SK-N-SH treated with all-trans-retinoic acid at 6 μM for 48 hours (cell line): ENCODE data around the gene SH3BGRL2.

ENCODE experiments used
- ARNTL ChIP-seq: fragments of 450-650 bp; formaldehyde crosslinking; IDR thresholded peaks from 2 replicates; pipeline ENCODE4 v1.5.0; 2020; ENCODE audit warnings: low read depth, mild to moderate bottlenecking, moderate library complexity, borderline replicate concordance
- BACH2 ChIP-seq: fragments of 250-450 bp; sonication (Bioruptor Pico); IDR thresholded peaks from 2 replicates; pipeline ENCODE4 v1.9.0; 2021; ENCODE audit warnings: mild to moderate bottlenecking, borderline replicate concordance
- GLIS3 ChIP-seq: fragments of 250-450 bp; sonication (Bioruptor Pico); IDR thresholded peaks from 2 replicates; pipeline ENCODE4 v1.5.0; 2020; ENCODE audit warnings: mild to moderate bottlenecking, moderate library complexity
- PPARA ChIP-seq: fragments of 250-450 bp; sonication (Bioruptor Pico); IDR thresholded peaks from 2 replicates; pipeline ENCODE4 v1.5.0; 2020; ENCODE audit warnings: mild to moderate bottlenecking, borderline replicate concordance
- TCF4 ChIP-seq: fragments of 250-450 bp; sonication (Bioruptor Pico); IDR thresholded peaks from 2 replicates; pipeline ENCODE4 v1.8.0; 2021; ENCODE audit warnings: mild to moderate bottlenecking, moderate library complexity, borderline replicate concordance
- TOX ChIP-seq: fragments of 250-450 bp; sonication (Bioruptor Pico); IDR thresholded peaks from 2 replicates; pipeline ENCODE4 v1.8.0; 2021; ENCODE audit warnings: mild to moderate bottlenecking, moderate library complexity, borderline replicate concordance
- ZC3H10 ChIP-seq: fragments of 250-450 bp; sonication (Bioruptor Pico); IDR thresholded peaks from 2 replicates; pipeline ENCODE4 v1.5.1; 2021; ENCODE audit warnings: mild to moderate bottlenecking, moderate library complexity
- ZFP3 ChIP-seq: fragments of 250-450 bp; sonication (Bioruptor Pico); IDR thresholded peaks from 2 replicates; pipeline ENCODE4 v1.5.0; 2020; ENCODE audit warnings: mild to moderate bottlenecking, moderate library complexity
- ZFP30 ChIP-seq: fragments of 450-650 bp; formaldehyde crosslinking; IDR thresholded peaks from 2 replicates; pipeline ENCODE4 v1.5.0; 2022; ENCODE audit warnings: mild to moderate bottlenecking, moderate library complexity
- ZNF8 ChIP-seq: fragments of 450-650 bp; formaldehyde crosslinking; IDR thresholded peaks from 2 replicates; pipeline ENCODE4 v1.5.0; 2020; ENCODE audit warnings: mild to moderate bottlenecking, moderate library complexity
- TF ChIP-seq, protein P1 (sequence below): fragments of 250-450 bp; sonication (Bioruptor Pico); IDR thresholded peaks from 2 replicates; pipeline ENCODE4 v1.8.0; 2020; ENCODE audit warnings: mild to moderate bottlenecking, moderate library complexity, borderline replicate concordance
- TF ChIP-seq, protein P2 (sequence below): fragments of 250-450 bp; sonication (Bioruptor Pico); IDR thresholded peaks from 2 replicates; pipeline ENCODE4 v1.5.1; 2021; ENCODE audit warnings: mild to moderate bottlenecking, moderate library complexity

DNA sequence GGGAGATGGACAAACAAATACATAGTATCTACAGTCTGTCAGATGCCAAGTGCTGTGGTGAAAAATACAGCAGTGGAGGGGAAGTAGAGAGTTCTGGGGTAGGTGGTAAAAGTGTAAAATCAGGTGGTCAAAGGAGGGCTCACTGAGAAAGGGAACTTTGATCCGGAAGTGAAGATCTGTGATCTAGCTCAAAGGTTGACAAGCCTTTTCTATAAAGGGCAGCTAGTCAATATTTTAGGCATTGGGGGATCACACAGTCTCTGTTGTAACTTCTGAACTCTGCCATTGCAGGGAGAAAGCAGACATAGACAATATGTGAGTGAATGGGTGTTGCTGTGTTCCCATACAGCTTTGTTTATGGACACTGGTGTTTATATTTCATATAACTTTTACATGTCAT is 38.6 kb downstream of the SH3BGRL2 start:
- TF ChIP-seq ZFP30 (CRISPR knock-in tag): no peak
- TF ChIP-seq, protein P1, sequence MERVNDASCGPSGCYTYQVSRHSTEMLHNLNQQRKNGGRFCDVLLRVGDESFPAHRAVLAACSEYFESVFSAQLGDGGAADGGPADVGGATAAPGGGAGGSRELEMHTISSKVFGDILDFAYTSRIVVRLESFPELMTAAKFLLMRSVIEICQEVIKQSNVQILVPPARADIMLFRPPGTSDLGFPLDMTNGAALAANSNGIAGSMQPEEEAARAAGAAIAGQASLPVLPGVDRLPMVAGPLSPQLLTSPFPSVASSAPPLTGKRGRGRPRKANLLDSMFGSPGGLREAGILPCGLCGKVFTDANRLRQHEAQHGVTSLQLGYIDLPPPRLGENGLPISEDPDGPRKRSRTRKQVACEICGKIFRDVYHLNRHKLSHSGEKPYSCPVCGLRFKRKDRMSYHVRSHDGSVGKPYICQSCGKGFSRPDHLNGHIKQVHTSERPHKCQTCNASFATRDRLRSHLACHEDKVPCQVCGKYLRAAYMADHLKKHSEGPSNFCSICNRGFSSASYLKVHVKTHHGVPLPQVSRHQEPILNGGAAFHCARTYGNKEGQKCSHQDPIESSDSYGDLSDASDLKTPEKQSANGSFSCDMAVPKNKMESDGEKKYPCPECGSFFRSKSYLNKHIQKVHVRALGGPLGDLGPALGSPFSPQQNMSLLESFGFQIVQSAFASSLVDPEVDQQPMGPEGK (CRISPR knock-in tag): no peak
- TF ChIP-seq TCF4: no peak
- no peak for TF ChIP-seq GLIS3 (CRISPR knock-in tag)
- TF ChIP-seq BACH2 (CRISPR knock-in tag): no peak
- TF ChIP-seq ARNTL (CRISPR knock-in tag): no peak
- no peak for TF ChIP-seq ZNF8
- no peak for TF ChIP-seq TOX (CRISPR knock-in tag)
- no peak for TF ChIP-seq PPARA
- no peak for TF ChIP-seq ZFP3 (CRISPR knock-in tag)
- no peak for TF ChIP-seq ZC3H10 (CRISPR knock-in tag)
- TF ChIP-seq, protein P2, sequence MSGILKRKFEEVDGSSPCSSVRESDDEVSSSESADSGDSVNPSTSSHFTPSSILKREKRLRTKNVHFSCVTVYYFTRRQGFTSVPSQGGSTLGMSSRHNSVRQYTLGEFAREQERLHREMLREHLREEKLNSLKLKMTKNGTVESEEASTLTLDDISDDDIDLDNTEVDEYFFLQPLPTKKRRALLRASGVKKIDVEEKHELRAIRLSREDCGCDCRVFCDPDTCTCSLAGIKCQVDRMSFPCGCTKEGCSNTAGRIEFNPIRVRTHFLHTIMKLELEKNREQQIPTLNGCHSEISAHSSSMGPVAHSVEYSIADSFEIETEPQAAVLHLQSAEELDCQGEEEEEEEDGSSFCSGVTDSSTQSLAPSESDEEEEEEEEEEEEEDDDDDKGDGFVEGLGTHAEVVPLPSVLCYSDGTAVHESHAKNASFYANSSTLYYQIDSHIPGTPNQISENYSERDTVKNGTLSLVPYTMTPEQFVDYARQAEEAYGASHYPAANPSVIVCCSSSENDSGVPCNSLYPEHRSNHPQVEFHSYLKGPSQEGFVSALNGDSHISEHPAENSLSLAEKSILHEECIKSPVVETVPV (CRISPR knock-in tag): no peak
